ENCODE results near the gene PANX3.

- TF ChIP-seq CTCF (IDR thresholded peaks at IDR 0.05): no peak
- no peak for TF ChIP-seq POLR2A (IDR thresholded peaks at IDR 0.05)
Observed at GRCh38 chr11:124658501-124658900, 47.3 kb downstream of the PANX3 start.

All from uterus (tissue), 2 donors.